OCI-LY3 (cell line): ENCODE results near the gene BCLAF3.
A peak's percentile ranks its signal among the peaks of the same experiment; 100 is the strongest.

Experiments
- H2AFZ ChIP-seq: fragments of 200-600, 300-600 bp; shearing (Covaris generic); 2 replicates; pipeline ENCODE4 v1.6.0; 2014; ENCODE audit warnings: antibody characterized with exemption, low read depth, low read length
- H3K27ac ChIP-seq: fragments of 200-600, 300-600 bp; sonication (generic); 2 replicates; pipeline ENCODE4 v1.5.1; 2014; ENCODE audit warnings: mild to moderate bottlenecking, low read length, moderate library complexity, mixed read lengths
- H3K27me3 ChIP-seq: fragments of 200-600, 300-600 bp; sonication (generic); 2 replicates; pipeline ENCODE4 v1.6.1; 2014; ENCODE audit warnings: low read depth, low read length, mixed read lengths
- H3K36me3 ChIP-seq: fragments of 200-600, 300-600 bp; sonication (generic); replicated peaks from 2 replicates; pipeline ENCODE3; 2014; ENCODE audit warnings: low read depth, low read length, mixed read lengths
- H3K4me1 ChIP-seq: fragments of 300-600, 200-600 bp; sonication (generic); 2 replicates; pipeline ENCODE4 v1.6.1; 2014; ENCODE audit warnings: low read length, mixed read lengths
- H3K4me2 ChIP-seq: fragments of 200-600, 300-600 bp; sonication (generic); 2 replicates; pipeline ENCODE4 v1.6.1; 2014; ENCODE audit warnings: low read length, mixed read lengths
- H3K4me3 ChIP-seq: fragments of 300-600, 200-600 bp; sonication (generic); 2 replicates; pipeline ENCODE4 v1.5.1; 2014; ENCODE audit warnings: antibody characterized with exemption, mild to moderate bottlenecking, low read length, moderate library complexity
- H3K79me2 ChIP-seq: fragments of 300-600, 200-600 bp; shearing (Covaris generic); 2 replicates; pipeline ENCODE4 v1.6.1; 2014; ENCODE audit warnings: mild to moderate bottlenecking, low read length, mixed read lengths
- H3K9ac ChIP-seq: fragments of 300-600, 200-600 bp; shearing (Covaris generic); 2 replicates; pipeline ENCODE4 v1.6.0; 2014; ENCODE audit warnings: mild to moderate bottlenecking, low read length, moderate library complexity
- H3K9me3 ChIP-seq: fragments of 200-600, 300-600 bp; shearing (Covaris generic); 2 replicates; pipeline ENCODE4 v1.6.1; 2014; ENCODE audit warnings: low read length, mixed read lengths; ENCODE audit not compliant: insufficient read depth
- H4K20me1 ChIP-seq: fragments of 200-600, 300-600 bp; sonication (generic); 2 replicates; pipeline ENCODE4 v1.6.1; 2016; ENCODE audit warnings: low read length, mixed read lengths; ENCODE audit not compliant: insufficient read depth
- CTCF ChIP-seq: fragments of 200-600, 300-600 bp; sonication (generic); IDR thresholded peaks from 2 replicates; pipeline ENCODE4 v1.5.1; 2014; ENCODE audit warnings: antibody characterized with exemption, low read length, low read depth
- EZH2phosphoT487 ChIP-seq: fragments of 200-600 bp; shearing (Covaris generic); IDR thresholded peaks from 2 replicates; pipeline ENCODE4 v1.6.1; 2018; ENCODE audit warnings: antibody characterized with exemption, mixed run types, low read depth

BCLAF3 gene

GRCh38 chrX:19972984-19973383 lies 17.9 kb downstream of the BCLAF3 start:
- H3K4me3 ChIP-seq: no peak overlapping the region
- H2AFZ ChIP-seq: no peak overlapping the region
- H3K79me2 ChIP-seq: peaks cover 4% of the 10 kb centered on the region; the same call in 1 of the 2 replicates
- peaks cover 25% of the 10 kb centered on the region for H3K4me1 ChIP-seq
- no peaks in the 10 kb centered on the region for H3K27me3 ChIP-seq
- H3K36me3 ChIP-seq: no peaks in the 10 kb centered on the region
- H4K20me1 ChIP-seq: no peaks in the 10 kb centered on the region
- TF ChIP-seq EZH2phosphoT487: no peak
- TF ChIP-seq CTCF: no peak
- no peak overlapping the region for H3K27ac ChIP-seq
- no peaks in the 10 kb centered on the region for H3K9me3 ChIP-seq
- peak overlapping the region; percentile 15 for H3K4me2 ChIP-seq
- no peak overlapping the region for H3K9ac ChIP-seq

GRCh38 chrX:19968276-19968675 lies 22.6 kb downstream of the BCLAF3 start:
- Histone ChIP-seq H3K79me2 (no peaks in the 10 kb centered on the region), H3K27me3 (peaks cover 7% of the 10 kb centered on the region; the same call in 1 of the 2 replicates), H3K9ac (no peak overlapping the region), H4K20me1 (no peaks in the 10 kb centered on the region), H3K4me3 (no peak overlapping the region), H3K4me2 (no peak overlapping the region), H3K36me3 (peaks cover 26% of the 10 kb centered on the region), H3K27ac (no peak overlapping the region), H3K9me3 (no peaks in the 10 kb centered on the region; the same call in 1 of the 2 replicates), H2AFZ (no peak overlapping the region), H3K4me1 (peaks cover 51% of the 10 kb centered on the region)
- TF ChIP-seq CTCF (no peak), EZH2phosphoT487 (no peak)

GRCh38 chrX:19966056-19966455 lies 24.8 kb downstream of the BCLAF3 start:
- TF ChIP-seq EZH2phosphoT487 (no peak), CTCF (no peak)
- no peak overlapping the region for H3K4me2 ChIP-seq
- no peaks in the 10 kb centered on the region; the same call in 1 of the 2 replicates for H3K9me3 ChIP-seq
- H3K4me3 ChIP-seq: no peak overlapping the region
- H3K27ac ChIP-seq: no peak overlapping the region
- H3K4me1 ChIP-seq: peaks cover 54% of the 10 kb centered on the region
- no peaks in the 10 kb centered on the region for H3K79me2 ChIP-seq
- peaks cover 28% of the 10 kb centered on the region for H3K36me3 ChIP-seq
- H3K27me3 ChIP-seq: peaks cover 7% of the 10 kb centered on the region; the same call in 1 of the 2 replicates
- H2AFZ ChIP-seq: no peak overlapping the region
- H3K9ac ChIP-seq: no peak overlapping the region
- H4K20me1 ChIP-seq: no peaks in the 10 kb centered on the region

GRCh38 chrX:19964017-19964710 lies 26.7 kb downstream of the BCLAF3 start:
- TF ChIP-seq CTCF: no peak
- TF ChIP-seq EZH2phosphoT487: no peak
- H3K4me1 ChIP-seq: peaks cover 62% of the 10 kb centered on the region
- peaks cover 28% of the 10 kb centered on the region for H3K36me3 ChIP-seq
- peak overlapping the region; percentile 86 for H3K4me2 ChIP-seq
- peak overlapping the region; percentile 46; the same call in 1 of the 2 replicates for H2AFZ ChIP-seq
- H3K9me3 ChIP-seq: no peaks in the 10 kb centered on the region; the same call in 1 of the 2 replicates
- peak overlapping the region; percentile 55 for H3K9ac ChIP-seq
- no peaks in the 10 kb centered on the region for H4K20me1 ChIP-seq
- peak overlapping the region; percentile 73 for H3K27ac ChIP-seq
- H3K79me2 ChIP-seq: no peaks in the 10 kb centered on the region; the same call in 1 of the 2 replicates
- H3K27me3 ChIP-seq: peaks cover 7% of the 10 kb centered on the region; the same call in 1 of the 2 replicates
- H3K4me3 ChIP-seq: peak overlapping the region; percentile 48
